ENCODE data around the gene ACTL7A.

Gene ACTL7A

GRCh38 chr9:108867829-108868228 is 5.8 kb downstream of the ACTL7A start:
- no peak for TF ChIP-seq CTCF (IDR thresholded peaks at IDR 0.05; ENCODE audit: control insufficient read depth, insufficient read depth, low read depth, low read length, missing control alignments)
- no peak for DNase-seq (ENCODE audit: low read depth)
- no peak overlapping the region for H3K4me3 ChIP-seq (ENCODE audit: control insufficient read depth, low read depth, low read length)

- TF ChIP-seq CTCF (IDR thresholded peaks at IDR 0.05; ENCODE audit: control insufficient read depth, insufficient read depth, low read depth, low read length, missing control alignments), result no peak
- no peak overlapping the region for H3K4me3 ChIP-seq (ENCODE audit: control insufficient read depth, low read depth, low read length)
- no peak for DNase-seq (ENCODE audit: low read depth)
Observed at GRCh38 chr9:108869092-108869725, 7.1 kb downstream of the ACTL7A start.

- no peak for DNase-seq (ENCODE audit: low read depth)
- TF ChIP-seq CTCF (IDR thresholded peaks at IDR 0.05; ENCODE audit: control insufficient read depth, insufficient read depth, low read depth, low read length, missing control alignments), result no peak
- H3K4me3 ChIP-seq (ENCODE audit: control insufficient read depth, low read depth, low read length), result no peak overlapping the region
Observed at GRCh38 chr9:108874058-108874788, 12.2 kb downstream of the ACTL7A start.

- TF ChIP-seq CTCF (IDR thresholded peaks at IDR 0.05; ENCODE audit: control insufficient read depth, insufficient read depth, low read depth, low read length, missing control alignments), result no peak
- DNase-seq (ENCODE audit: low read depth), result no peak
- H3K4me3 ChIP-seq (ENCODE audit: control insufficient read depth, low read depth, low read length), result no peak overlapping the region
Observed at GRCh38 chr9:108876425-108876824, 14.4 kb downstream of the ACTL7A start.

GRCh38 chr9:108877524-108877923 is 15.5 kb downstream of the ACTL7A start:
- no peak for DNase-seq (ENCODE audit: low read depth)
- no peak overlapping the region for H3K4me3 ChIP-seq (ENCODE audit: control insufficient read depth, low read depth, low read length)
- no peak for TF ChIP-seq CTCF (IDR thresholded peaks at IDR 0.05; ENCODE audit: control insufficient read depth, insufficient read depth, low read depth, low read length, missing control alignments)

GRCh38 chr9:108880738-108881316 is 18.8 kb downstream of the ACTL7A start:
- no peak overlapping the region for H3K4me3 ChIP-seq (ENCODE audit: control insufficient read depth, low read depth, low read length)
- DNase-seq (ENCODE audit: low read depth), result no peak
- no peak for TF ChIP-seq CTCF (IDR thresholded peaks at IDR 0.05; ENCODE audit: control insufficient read depth, insufficient read depth, low read depth, low read length, missing control alignments)
